NCI-H1417 treated with DMSO at 0.1 percent for 48 hours (cell line): ENCODE measurements around the gene RHOT2.

Experiments used
- DNase-seq: peaks from one replicate; lab custom pipeline; 2025; lab: John Stamatoyannopoulos, UW

Gene RHOT2

GRCh38 chr16:670485-671352 is 2.8 kb downstream of the RHOT2 start:
- no peak for DNase-seq

- DNase-seq, result no peak
These were observed 3.6 kb downstream of the RHOT2 start for GRCh38 chr16:671353-672131.

- no peak for DNase-seq
These were observed 4.4 kb downstream of the RHOT2 start for GRCh38 chr16:672371-672770.

- no peak for DNase-seq
These were observed 4.9 kb downstream of the RHOT2 start for GRCh38 chr16:672851-673250.

GRCh38 chr16:673399-673991 is 5.6 kb downstream of the RHOT2 start:
- no peak for DNase-seq

- DNase-seq, result no peak
These were observed 6.4 kb downstream of the RHOT2 start for GRCh38 chr16:674214-674881.

GRCh38 chr16:674968-675883 is 7.3 kb downstream of the RHOT2 start, which contains the start of gene RHBDL1:
Gene RHBDL1 (plus strand): TSS chr16:675671. CDS start chr16:675791, 120 bp downstream.
- no peak for DNase-seq

- DNase-seq, result no peak
These were observed 8.1 kb downstream of the RHOT2 start for GRCh38 chr16:675884-676564.

- no peak for DNase-seq
These were observed 8.6 kb downstream of the RHOT2 start for GRCh38 chr16:676565-676902.

GRCh38 chr16:676913-677312 is 9.0 kb downstream of the RHOT2 start:
- peak; percentile 55 for DNase-seq

- DNase-seq, result peak; percentile 34
These were observed 9.6 kb downstream of the RHOT2 start for GRCh38 chr16:677316-678190.

GRCh38 chr16:678209-678857 is 10.4 kb downstream of the RHOT2 start:
- DNase-seq, result no peak

- peak; percentile 17 for DNase-seq
These were observed 11.2 kb downstream of the RHOT2 start for GRCh38 chr16:678858-679813.

- no peak for DNase-seq
These were observed 12.1 kb downstream of the RHOT2 start, which contains the start of gene STUB1 for GRCh38 chr16:679814-680624. Gene STUB1 (plus strand): TSS chr16:680410. CDS start chr16:680526, 116 bp downstream.

GRCh38 chr16:680625-680945 is 12.7 kb downstream of the RHOT2 start:
- DNase-seq, result no peak

- no peak for DNase-seq
These were observed 13.2 kb downstream of the RHOT2 start for GRCh38 chr16:680967-681745.
